Measurements from ENCODE around the gene TBC1D32.

GRCh38 chr6:121285041-121285440 is 49.2 kb downstream of the TBC1D32 start:
- no peak for TF ChIP-seq EZH2 (IDR thresholded peaks at IDR 0.05)
- TF ChIP-seq POLR2AphosphoS5 (IDR thresholded peaks at IDR 0.05; ENCODE audit: borderline replicate concordance, low read depth, low read length) = no peak
- no peak for TF ChIP-seq FOXP2 (optimal IDR thresholded peaks at IDR 0.05; ENCODE audit: control extremely low read depth, extremely low read length, insufficient read depth)

Data from SK-N-MC (cell line).